PC-3 (cell line): ENCODE measurements around the gene CHN1. TPM values are rescaled to one million over a fixed set of nuclear protein-coding genes. Genes with fewer than 3 reads are reported as not detected.

Source experiments
- ATAC-seq: fragments of 200-7000 bp; cut with Tn5 transposase; 2 replicates; pipeline ENCODE4 v1.9.1; 2020; ENCODE audit warnings: mild to moderate bottlenecking, moderate library complexity
- BruUV-seq: library from RNA; stranded (reverse); fragments of 400-500 nt; replicated peaks from 2 replicates; lab custom pipeline; 2021; lab: Mats Ljungman, UMichigan
- CTCF ChIA-PET: fragments of 300-600 bp; sonication (Branson Sonifier 250); formaldehyde crosslinking; loops from one replicate; lab custom pipeline; 2022; ENCODE audit warnings: antibody characterized with exemption; lab: Charles Lee
- POLR2A ChIA-PET: fragments of 300-600 bp; sonication (Branson Sonifier 250); formaldehyde crosslinking; loops from one replicate; lab custom pipeline; 2022; ENCODE audit warnings: antibody characterized with exemption; ENCODE audit not compliant: unreplicated experiment; lab: Charles Lee
- DNase-seq: peaks from one replicate; pipeline ENCODE4 v3.0.0-alpha.2; 2015
- H2AFZ ChIP-seq: fragments of 300-600 bp; sonication (generic); 2 replicates; pipeline ENCODE4 v1.6.0; 2016; ENCODE audit warnings: antibody characterized with exemption, low read length
- H3F3A ChIP-seq: fragments of 300-600 bp; sonication (generic); one replicate; pipeline ENCODE4 v1.6.0; 2017; ENCODE audit warnings: antibody characterized with exemption, low read length, control low read depth, mild to moderate bottlenecking; ENCODE audit not compliant: unreplicated experiment
- H3K27ac ChIP-seq: fragments of 300-600 bp; sonication (generic); 2 replicates; pipeline ENCODE4 v1.5.1; 2016; ENCODE audit warnings: mild to moderate bottlenecking, low read length
- H3K27me3 ChIP-seq: fragments of 300-600 bp; sonication (generic); 2 replicates; pipeline ENCODE4 v1.6.1; 2016; ENCODE audit warnings: low read length, mixed read lengths
- H3K36me3 ChIP-seq: fragments of 300-600 bp; sonication (generic); 2 replicates; pipeline ENCODE4 v1.6.1; 2016; ENCODE audit warnings: low read depth, mixed run types, low read length, mixed read lengths
- H3K4me1 ChIP-seq: fragments of 300-600 bp; sonication (generic); 2 replicates; pipeline ENCODE4 v1.5.1; 2016; ENCODE audit warnings: low read length; ENCODE audit not compliant: insufficient read depth
- H3K4me2 ChIP-seq: fragments of 300-600 bp; sonication (generic); 2 replicates; pipeline ENCODE4 v1.6.0; 2016; ENCODE audit warnings: low read length
- H3K4me3 ChIP-seq: fragments of 300-600 bp; sonication (generic); 2 replicates; pipeline ENCODE4 v1.5.1; 2016; ENCODE audit warnings: mild to moderate bottlenecking, low read length, mixed read lengths
- H3K79me2 ChIP-seq: fragments of 300-600 bp; sonication (generic); 2 replicates; pipeline ENCODE4 v1.6.1; 2017; ENCODE audit warnings: low read length, mixed read lengths
- H3K9ac ChIP-seq: fragments of 300-600 bp; sonication (generic); 2 replicates; pipeline ENCODE4 v1.6.0; 2016; ENCODE audit warnings: mild to moderate bottlenecking, low read length
- H3K9me2 ChIP-seq: fragments of 300-600 bp; sonication (generic); replicated peaks from 2 replicates; pipeline ENCODE4 v1.6.1; 2016; ENCODE audit warnings: mixed run types, low read length, mixed read lengths
- H3K9me3 ChIP-seq: fragments of 300-600 bp; sonication (generic); 2 replicates; pipeline ENCODE4 v1.6.1; 2016; ENCODE audit warnings: low read length, mixed read lengths
- H4K20me1 ChIP-seq: fragments of 300-600 bp; sonication (generic); 2 replicates; pipeline ENCODE4 v1.6.1; 2016; ENCODE audit warnings: low read length, mixed read lengths
- CTCF ChIP-seq: fragments of 300-600 bp; sonication (generic); conservative IDR thresholded peaks from 2 replicates; pipeline ENCODE4 v1.5.1; 2017; ENCODE audit warnings: antibody characterized with exemption, low read depth, mild to moderate bottlenecking, low read length
- EZH2 ChIP-seq: fragments of 300-600 bp; sonication (generic); IDR thresholded peaks from one replicate; pipeline ENCODE4 v1.6.1; 2017; ENCODE audit warnings: antibody characterized with exemption, mild to moderate bottlenecking, low read length; ENCODE audit not compliant: unreplicated experiment
- EZH2phosphoT487 ChIP-seq: fragments of 300-600 bp; sonication (generic); IDR thresholded peaks from 2 replicates; pipeline ENCODE4 v1.6.1; 2018; ENCODE audit warnings: mild to moderate bottlenecking, antibody characterized with exemption, low read length, borderline replicate concordance
- intact Hi-C: fragments of 100-400 bp; cut with micrococcal nuclease; formaldehyde crosslinking; loops from 2 replicates; pipeline ENCODE4 v1.9.0; 2023
- total RNA-seq: library from RNA; depleted of rRNA; stranded (reverse); fragments of >200 nt; gene quantifications from 2 replicates; pipeline ENCODE4 v1.2.3, GENCODE V29; 2014

CHN1 gene
- total RNA-seq, 1 experiment from 2014 or later, result 7.8 TPM

- Histone ChIP-seq H4K20me1 (no peaks in the 10 kb centered on the region), H3K27ac (no peak overlapping the region), H3K9me2 (no peaks in the 10 kb centered on the region), H3K4me3 (no peak overlapping the region), H3K79me2 (no peaks in the 10 kb centered on the region), H3K36me3 (no peaks in the 10 kb centered on the region), H3K4me1 (no peaks in the 10 kb centered on the region), H2AFZ (no peak overlapping the region), H3K4me2 (no peak overlapping the region), H3F3A (no peaks in the 10 kb centered on the region), H3K9me3 (no peaks in the 10 kb centered on the region), H3K27me3 (no peaks in the 10 kb centered on the region), H3K9ac (no peak overlapping the region)
- no peak for DNase-seq
- TF ChIP-seq EZH2 (no peak), EZH2phosphoT487 (no peak), CTCF (no peak)
- POLR2A ChIA-PET, result no interaction called here
- BruUV-seq, result no TSS peak
- no peak for ATAC-seq
- intact Hi-C loops, result no loop called here
- CTCF ChIA-PET, result no interaction called here
Measured at GRCh38 chr2:174873471-174873870, 131.7 kb downstream of the CHN1 start.

GRCh38 chr2:174870787-174871186 is 134.4 kb downstream of the CHN1 start:
- Histone ChIP-seq H2AFZ (no peak overlapping the region), H3K9me2 (no peaks in the 10 kb centered on the region), H3K4me2 (no peak overlapping the region), H3K4me3 (no peak overlapping the region), H3K27ac (no peak overlapping the region), H3K9me3 (no peaks in the 10 kb centered on the region), H3K27me3 (no peaks in the 10 kb centered on the region), H3K79me2 (no peaks in the 10 kb centered on the region), H3K4me1 (no peaks in the 10 kb centered on the region), H4K20me1 (no peaks in the 10 kb centered on the region), H3K36me3 (no peaks in the 10 kb centered on the region), H3F3A (no peaks in the 10 kb centered on the region), H3K9ac (no peak overlapping the region)
- no TSS peak for BruUV-seq
- ATAC-seq, result no peak
- ChIA-PET POLR2A (no interaction called here), CTCF (no interaction called here)
- intact Hi-C loops, result no loop called here
- DNase-seq, result no peak
- TF ChIP-seq EZH2phosphoT487 (no peak), CTCF (no peak), EZH2 (no peak)

- no TSS peak for BruUV-seq
- no peaks in the 10 kb centered on the region for H3K79me2 ChIP-seq
- no peak overlapping the region for H2AFZ ChIP-seq
- H3K27ac ChIP-seq, result no peak overlapping the region
- intact Hi-C loops, result no loop called here
- no peaks in the 10 kb centered on the region for H3K36me3 ChIP-seq
- no peak overlapping the region for H3K4me3 ChIP-seq
- ChIA-PET CTCF (no interaction called here), POLR2A (no interaction called here)
- H3K9me3 ChIP-seq, result no peaks in the 10 kb centered on the region
- DNase-seq, result no peak
- no peaks in the 10 kb centered on the region for H4K20me1 ChIP-seq
- no peak overlapping the region for H3K4me2 ChIP-seq
- TF ChIP-seq EZH2phosphoT487, result no peak
- no peaks in the 10 kb centered on the region for H3K9me2 ChIP-seq
- no peaks in the 10 kb centered on the region for H3K27me3 ChIP-seq
- H3F3A ChIP-seq, result no peaks in the 10 kb centered on the region
- no peak for ATAC-seq
- H3K4me1 ChIP-seq, result no peaks in the 10 kb centered on the region
- no peak overlapping the region for H3K9ac ChIP-seq
Measured at GRCh38 chr2:174868878-174869277, 136.3 kb downstream of the CHN1 start.
